GM23248 (cell line): ENCODE data around the gene PAPPA.

Source experiments
- EZH2 ChIP-seq: fragments of 200-600 bp; sonication (generic); IDR thresholded peaks from 2 replicates; pipeline ENCODE4 v1.6.1; 2018; ENCODE audit warnings: antibody characterized with exemption, mild to moderate bottlenecking; ENCODE audit not compliant: insufficient read depth, poor library complexity, severe bottlenecking
- EZH2phosphoT487 ChIP-seq: fragments of 200-600 bp; sonication (generic); IDR thresholded peaks from 2 replicates; pipeline ENCODE4 v1.6.1; 2018; ENCODE audit warnings: antibody characterized with exemption, moderate library complexity, mild to moderate bottlenecking, low read depth; ENCODE audit not compliant: insufficient read depth

DNA sequence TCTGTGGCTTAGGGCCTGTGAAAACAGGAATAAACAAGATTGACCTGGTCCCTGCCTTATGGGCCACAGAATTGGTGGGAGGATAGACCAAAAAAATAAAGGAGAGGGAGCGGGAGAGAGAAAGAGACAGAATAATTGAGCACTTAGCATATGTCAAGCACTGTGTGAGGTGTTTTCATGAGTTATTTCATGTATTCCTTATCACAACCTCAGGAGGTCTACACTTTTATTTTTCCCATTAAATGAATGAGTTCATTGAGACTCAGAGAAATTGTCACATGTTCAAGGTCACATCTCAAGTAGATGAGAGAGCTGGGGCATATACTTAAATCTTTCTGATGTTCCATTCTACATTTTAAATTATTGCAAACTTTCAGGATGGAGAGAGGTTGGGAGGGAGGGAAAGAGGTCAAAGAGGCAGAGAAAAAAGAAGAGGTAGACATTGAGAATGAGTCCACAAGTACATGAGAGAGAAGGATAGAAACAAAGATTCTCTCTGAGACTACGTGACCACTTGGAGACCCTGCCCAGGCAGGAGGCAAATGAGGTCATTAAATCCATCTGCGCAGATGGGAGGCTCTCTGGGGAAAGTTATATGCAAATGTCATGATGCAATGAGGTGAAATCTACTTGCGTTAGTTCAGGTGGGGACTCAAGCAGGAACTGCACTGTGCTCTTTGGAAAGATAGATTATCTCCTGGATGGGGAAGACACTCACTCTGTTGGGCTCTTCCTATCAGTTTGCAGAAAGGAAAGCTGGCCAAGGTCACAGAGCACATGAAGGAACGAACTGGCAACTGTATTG is 241.5 kb downstream of the PAPPA start:
- TF ChIP-seq EZH2 (no peak), EZH2phosphoT487 (no peak)
